CD4-positive, alpha-beta T cell treated with Interleukin-6 at 100 ng/mL for 8 hours (primary cell): ENCODE data around the gene WEE2.
"Not testable (repeated sequence)": the region's sequence is repeated elsewhere in the genome, so short reads cannot be mapped to it uniquely, and the experiment has no call there.

Source experiments
- DNase-seq: peaks from one replicate; pipeline ENCODE4 v3.0.0-alpha.2; 2020; ENCODE audit warnings: mixed read lengths, low spot score

WEE2 gene

GRCh38 chr7:141714571-141714970 is 6.4 kb downstream of the WEE2 start:
- no peak for DNase-seq

- DNase-seq, result no peak
Measured at GRCh38 chr7:141715018-141715417, 6.9 kb downstream of the WEE2 start.

GRCh38 chr7:141715794-141716689 is 7.9 kb downstream of the WEE2 start:
- DNase-seq, result no peak

GRCh38 chr7:141717450-141717849 is 9.3 kb downstream of the WEE2 start:
- DNase-seq, result no peak

GRCh38 chr7:141722529-141722928 is 14.4 kb downstream of the WEE2 start:
- DNase-seq, result no peak

GRCh38 chr7:141729020-141729419 is 20.9 kb downstream of the WEE2 start:
- DNase-seq, result no peak

GRCh38 chr7:141731476-141732149 is 23.5 kb downstream of the WEE2 start:
- DNase-seq, result no peak

GRCh38 chr7:141737118-141737835 is 29.1 kb downstream of the WEE2 start:
- DNase-seq, result no peak

GRCh38 chr7:141737836-141738591 is 29.9 kb downstream of the WEE2 start, which contains the start of gene SSBP1:
TSS of gene SSBP1 (plus strand) at chr7:141738358. CDS start at chr7:141739167, 809 bp downstream.
- DNase-seq, result peak; percentile 90

- DNase-seq, result no peak
Measured at GRCh38 chr7:141738592-141739013, 30.4 kb downstream of the WEE2 start.

GRCh38 chr7:141739250-141739649 is 31.1 kb downstream of the WEE2 start:
- no peak for DNase-seq

GRCh38 chr7:141742229-141742628 is 34.1 kb downstream of the WEE2 start:
- DNase-seq, result no peak

GRCh38 chr7:141744131-141744530 is 36.0 kb downstream of the WEE2 start:
- no peak for DNase-seq

GRCh38 chr7:141748396-141748795 is 40.2 kb downstream of the WEE2 start:
- DNase-seq, result no peak

- not testable (repeated sequence) for DNase-seq
Measured at GRCh38 chr7:141751904-141752303, 43.8 kb downstream of the WEE2 start.

GRCh38 chr7:141752634-141753033 is 44.5 kb downstream of the WEE2 start:
- no peak for DNase-seq

GRCh38 chr7:141754939-141755338 is 46.8 kb downstream of the WEE2 start:
- no peak for DNase-seq

GRCh38 chr7:141763797-141764196 is 55.6 kb downstream of the WEE2 start, which contains the start of gene TAS2R3:
TSS of gene TAS2R3 (plus strand) at chr7:141764097. CDS start at chr7:141764159, 62 bp downstream.
- no peak for DNase-seq

GRCh38 chr7:141770083-141770583 is 62.0 kb downstream of the WEE2 start:
- DNase-seq, result not testable (repeated sequence)

GRCh38 chr7:141776374-141776773 is 68.2 kb downstream of the WEE2 start, which contains the start of gene TAS2R4:
TSS of gene TAS2R4 (plus strand) at chr7:141776674. CDS start at chr7:141778489, 1,815 bp downstream.
- DNase-seq, result no peak
